GM19324 (cell line): ENCODE results near the gene CNOT9.
"Not testable (repeated sequence)": the region's sequence is repeated elsewhere in the genome, so short reads cannot be mapped to it uniquely, and the experiment has no call there.

Experiments
- ATAC-seq: cut with Tn5 transposase; IDR thresholded peaks from one replicate; pipeline ENCODE4 v1.9.1; 2021; ENCODE audit warnings: mild to moderate bottlenecking, moderate library complexity; ENCODE audit not compliant: unreplicated experiment, low FRiP score

Gene CNOT9

GRCh38 chr2:218568190-218569037, at the start of gene CNOT9, which contains the start of gene USP37:
CNOT9 (plus strand) TSS chr2:218568839; CDS start chr2:218568955, 116 bp downstream.
USP37 (minus strand) TSS chr2:218568351; CDS start chr2:218558653, 9,698 bp downstream.
- peak; percentile 91 for ATAC-seq

- no peak for ATAC-seq
Measured at GRCh38 chr2:218518876-218519275, 49.8 kb upstream of the CNOT9 start.

GRCh38 chr2:218523651-218524050, 45.0 kb upstream of the CNOT9 start:
- ATAC-seq, result no peak

GRCh38 chr2:218528409-218528808, 40.2 kb upstream of the CNOT9 start:
- ATAC-seq, result not testable (repeated sequence)

- no peak for ATAC-seq
Measured at GRCh38 chr2:218529990-218530389, 38.6 kb upstream of the CNOT9 start.

- ATAC-seq, result no peak
Measured at GRCh38 chr2:218536804-218537494, 31.7 kb upstream of the CNOT9 start.

GRCh38 chr2:218540015-218540414, 28.6 kb upstream of the CNOT9 start:
- ATAC-seq, result no peak

GRCh38 chr2:218546012-218546411, 22.6 kb upstream of the CNOT9 start:
- ATAC-seq, result no peak

GRCh38 chr2:218547511-218547910, 21.1 kb upstream of the CNOT9 start:
- ATAC-seq, result no peak

GRCh38 chr2:218547978-218548377, 20.7 kb upstream of the CNOT9 start:
- ATAC-seq, result no peak

- ATAC-seq, result not testable (repeated sequence)
Measured at GRCh38 chr2:218554225-218554624, 14.4 kb upstream of the CNOT9 start.

- ATAC-seq, result no peak
Measured at GRCh38 chr2:218555527-218555926, 13.1 kb upstream of the CNOT9 start.

- no peak for ATAC-seq
Measured at GRCh38 chr2:218557941-218558340, 10.7 kb upstream of the CNOT9 start.

- ATAC-seq, result no peak
Measured at GRCh38 chr2:218558986-218559385, 9.7 kb upstream of the CNOT9 start.

GRCh38 chr2:218564056-218564455, 4.6 kb upstream of the CNOT9 start:
- ATAC-seq, result no peak

GRCh38 chr2:218566296-218566695, 2.3 kb upstream of the CNOT9 start:
- no peak for ATAC-seq

GRCh38 chr2:218567797-218568189, 846 bp upstream of the CNOT9 start:
- ATAC-seq, result peak; percentile 48

GRCh38 chr2:218569038-218569431, 396 bp downstream of the CNOT9 start:
- ATAC-seq, result no peak

GRCh38 chr2:218569661-218570500, 1.2 kb downstream of the CNOT9 start:
- no peak for ATAC-seq

- no peak for ATAC-seq
Measured at GRCh38 chr2:218570850-218571249, 2.2 kb downstream of the CNOT9 start.

GRCh38 chr2:218576854-218577253, 8.2 kb downstream of the CNOT9 start:
- ATAC-seq, result no peak
